WTC11 (cell line): Measurements from ENCODE around the gene INTU. TPM values are rescaled to one million over a fixed set of nuclear protein-coding genes. Genes with fewer than 3 reads are reported as not detected.

Source experiments
- ATAC-seq: fragments of 200-7000 bp; cut with Tn5 transposase; 2 replicates; pipeline ENCODE4 v1.10.0; 2021; ENCODE audit warnings: mild to moderate bottlenecking, moderate library complexity
- CTCF ChIA-PET: fragments of 300-600 bp; sonication (Branson Sonifier 250); formaldehyde crosslinking; loops from one replicate; lab custom pipeline; 2021; ENCODE audit warnings: antibody characterized with exemption; lab: Charles Lee
- POLR2A ChIA-PET: fragments of 350-600 bp; sonication (Branson Sonifier 250); formaldehyde crosslinking; loops from one replicate; lab custom pipeline; 2021; ENCODE audit warnings: antibody characterized with exemption; lab: Charles Lee
- DNase-seq: peaks from one replicate; pipeline ENCODE4 v3.0.0; 2021; ENCODE audit warnings: low spot score
- H3K27ac Mint-ChIP-seq: 2 replicates; pipeline ENCODE4 v1.8.0; 2021; ENCODE audit warnings: mixed read lengths
- H3K27me3 Mint-ChIP-seq: 2 replicates; pipeline ENCODE4 v1.8.0; 2021; ENCODE audit warnings: low read depth, mild to moderate bottlenecking, moderate library complexity, mixed read lengths
- H3K36me3 Mint-ChIP-seq: 2 replicates; pipeline ENCODE4 v1.8.0; 2021; ENCODE audit warnings: mixed read lengths
- H3K4me1 Mint-ChIP-seq: 2 replicates; pipeline ENCODE4 v1.8.0; 2022; ENCODE audit warnings: mixed read lengths
- H3K4me3 Mint-ChIP-seq: 2 replicates; pipeline ENCODE4 v1.8.0; 2021; ENCODE audit warnings: mild to moderate bottlenecking, moderate library complexity, mixed read lengths
- H3K9me3 Mint-ChIP-seq: 2 replicates; pipeline ENCODE4 v1.8.0; 2021; ENCODE audit warnings: mixed read lengths
- ATF1 ChIP-seq: sonication (generic); formaldehyde crosslinking; IDR thresholded peaks from 2 replicates; pipeline ENCODE4 v1.8.1; 2023; ENCODE audit warnings: mild to moderate bottlenecking, moderate library complexity, missing genetic modification reagents
- ATF6 ChIP-seq: sonication (generic); formaldehyde crosslinking; IDR thresholded peaks from 2 replicates; pipeline ENCODE4 v1.8.1; 2023; ENCODE audit warnings: mild to moderate bottlenecking, missing genetic modification reagents
- CREB1 ChIP-seq: sonication (generic); formaldehyde crosslinking; IDR thresholded peaks from 2 replicates; pipeline ENCODE4 v1.8.0; 2023; ENCODE audit warnings: mild to moderate bottlenecking, missing genetic modification reagents
- CTCF ChIP-seq: fragments of 200-600 bp; IDR thresholded peaks from 2 replicates; pipeline ENCODE4 v1.8.0; 2022; ENCODE audit warnings: antibody characterized with exemption
- E2F4 ChIP-seq: sonication (generic); formaldehyde crosslinking; IDR thresholded peaks from 2 replicates; pipeline ENCODE4 v1.8.1; 2022; ENCODE audit warnings: low read depth, mild to moderate bottlenecking, moderate library complexity, missing genetic modification reagents, borderline replicate concordance
- ELF4 ChIP-seq: sonication (generic); formaldehyde crosslinking; IDR thresholded peaks from 2 replicates; pipeline ENCODE4 v1.8.1; 2022; ENCODE audit warnings: low read depth, mild to moderate bottlenecking, moderate library complexity, missing genetic modification reagents
- ETV6 ChIP-seq: sonication (generic); formaldehyde crosslinking; IDR thresholded peaks from 2 replicates; pipeline ENCODE4 v1.8.1; 2022; ENCODE audit warnings: mild to moderate bottlenecking, missing genetic modification reagents
- FOXJ3 ChIP-seq: sonication (generic); formaldehyde crosslinking; IDR thresholded peaks from 2 replicates; pipeline ENCODE4 v1.9.0; 2021; ENCODE audit warnings: missing genetic modification reagents, mild to moderate bottlenecking, borderline replicate concordance
- GTF2I ChIP-seq: fragments of 250-450 bp; sonication (Bioruptor Pico); conservative IDR thresholded peaks from 2 replicates; pipeline ENCODE4 v1.4.0; 2021; ENCODE audit warnings: mild to moderate bottlenecking
- IRF1 ChIP-seq: sonication (generic); formaldehyde crosslinking; IDR thresholded peaks from 2 replicates; pipeline ENCODE4 v1.8.0; 2023; ENCODE audit warnings: missing genetic modification reagents
- IRF2 ChIP-seq: sonication (generic); formaldehyde crosslinking; IDR thresholded peaks from 2 replicates; pipeline ENCODE4 v1.8.0; 2022; ENCODE audit warnings: low read depth, missing genetic modification reagents, borderline replicate concordance
- MXD4 ChIP-seq: fragments of 250-450 bp; sonication (Bioruptor Pico); IDR thresholded peaks from 2 replicates; pipeline ENCODE4 v1.8.0; 2021; ENCODE audit warnings: mild to moderate bottlenecking, moderate library complexity, borderline replicate concordance
- MYBL2 ChIP-seq: sonication (generic); formaldehyde crosslinking; IDR thresholded peaks from 2 replicates; pipeline ENCODE4 v1.8.1; 2023; ENCODE audit warnings: mild to moderate bottlenecking, moderate library complexity, missing genetic modification reagents
- NFATC4 ChIP-seq: fragments of 250-450 bp; sonication (Bioruptor Pico); IDR thresholded peaks from 2 replicates; pipeline ENCODE4 v1.9.0; 2021; ENCODE audit warnings: mild to moderate bottlenecking
- NFE2L1 ChIP-seq: sonication (generic); formaldehyde crosslinking; IDR thresholded peaks from 2 replicates; pipeline ENCODE4 v1.8.1; 2023; ENCODE audit warnings: missing genetic modification reagents
- OVOL2 ChIP-seq: fragments of 250-450 bp; sonication (Bioruptor Pico); IDR thresholded peaks from 2 replicates; pipeline ENCODE4 v1.9.0; 2021; ENCODE audit warnings: mild to moderate bottlenecking, borderline replicate concordance
- SMAD3 ChIP-seq: sonication (generic); formaldehyde crosslinking; IDR thresholded peaks from 2 replicates; pipeline ENCODE4 v1.8.0; 2022; ENCODE audit warnings: missing genetic modification reagents, mild to moderate bottlenecking, borderline replicate concordance
- TCF7 ChIP-seq: sonication (generic); formaldehyde crosslinking; IDR thresholded peaks from 2 replicates; pipeline ENCODE4 v1.8.0; 2022; ENCODE audit warnings: mild to moderate bottlenecking, low read depth, missing genetic modification reagents, moderate library complexity
- TEAD1 ChIP-seq: sonication (generic); formaldehyde crosslinking; IDR thresholded peaks from 2 replicates; pipeline ENCODE4 v1.8.0; 2022; ENCODE audit warnings: mild to moderate bottlenecking, missing genetic modification reagents
- ZBTB21 ChIP-seq: sonication (generic); formaldehyde crosslinking; IDR thresholded peaks from 2 replicates; pipeline ENCODE4 v1.8.1; 2023; ENCODE audit warnings: mild to moderate bottlenecking, missing genetic modification reagents, borderline replicate concordance
- ZNF317 ChIP-seq: sonication (generic); formaldehyde crosslinking; IDR thresholded peaks from 2 replicates; pipeline ENCODE4 v1.8.1; 2023; ENCODE audit warnings: low read depth, mild to moderate bottlenecking, moderate library complexity, missing genetic modification reagents, borderline replicate concordance
- ZNF416 ChIP-seq: fragments of 250-450 bp; sonication (Bioruptor Pico); IDR thresholded peaks from 2 replicates; pipeline ENCODE4 v1.9.0; 2021; ENCODE audit warnings: mild to moderate bottlenecking, inconsistent platforms
- total RNA-seq: library from RNA; stranded (reverse); gene quantifications from 3 replicates; pipeline ENCODE4 v1.2.3, GENCODE V29; 2021
- TF ChIP-seq, protein P1 (sequence below): sonication (generic); formaldehyde crosslinking; IDR thresholded peaks from 2 replicates; pipeline ENCODE4 v1.8.1; 2023; ENCODE audit warnings: mild to moderate bottlenecking, missing genetic modification reagents
- TF ChIP-seq, protein P2 (sequence below): fragments of 250-450 bp; sonication (Bioruptor Pico); IDR thresholded peaks from 2 replicates; pipeline ENCODE4 v1.9.0; 2021; ENCODE audit warnings: mild to moderate bottlenecking
- TF ChIP-seq, protein P3 (sequence below): sonication (generic); formaldehyde crosslinking; IDR thresholded peaks from 2 replicates; pipeline ENCODE4 v1.8.1; 2023; ENCODE audit warnings: mild to moderate bottlenecking, missing genetic modification reagents, moderate library complexity

INTU gene
- total RNA-seq, 1 experiment from 2014 or later, result 15.0 TPM

- ATAC-seq, result no peak
- Mint-ChIP-seq H3K9me3 (0 out of 2 replicates have a peak, but pooled peaks cover 2% of the 10 kb centered on the region), H3K4me1 (peaks cover 3% of the 10 kb centered on the region; the same call in 1 of the 2 replicates), H3K4me3 (no peak overlapping the region), H3K36me3 (no peaks in the 10 kb centered on the region), H3K27me3 (no peaks in the 10 kb centered on the region), H3K27ac (no peak overlapping the region)
- POLR2A ChIA-PET, result no interaction called here
- no peak for DNase-seq
- CTCF ChIA-PET, result interaction anchor here (0.7 kb wide), 2 partner anchors 102 to 134 kb away, joined by 3 to 4 read pairs; partner anchors contain the start of gene INTU
- TF ChIP-seq TCF7 (CRISPR knock-in tag) (no peak), MYBL2 (CRISPR knock-in tag) (no peak), IRF1 (no peak), NFATC4 (CRISPR knock-in tag) (no peak), CREB1 (CRISPR knock-in tag) (no peak), SMAD3 (CRISPR knock-in tag) (no peak), GTF2I (CRISPR knock-in tag) (no peak), ELF4 (CRISPR knock-in tag) (no peak)
- TF ChIP-seq, protein P1, sequence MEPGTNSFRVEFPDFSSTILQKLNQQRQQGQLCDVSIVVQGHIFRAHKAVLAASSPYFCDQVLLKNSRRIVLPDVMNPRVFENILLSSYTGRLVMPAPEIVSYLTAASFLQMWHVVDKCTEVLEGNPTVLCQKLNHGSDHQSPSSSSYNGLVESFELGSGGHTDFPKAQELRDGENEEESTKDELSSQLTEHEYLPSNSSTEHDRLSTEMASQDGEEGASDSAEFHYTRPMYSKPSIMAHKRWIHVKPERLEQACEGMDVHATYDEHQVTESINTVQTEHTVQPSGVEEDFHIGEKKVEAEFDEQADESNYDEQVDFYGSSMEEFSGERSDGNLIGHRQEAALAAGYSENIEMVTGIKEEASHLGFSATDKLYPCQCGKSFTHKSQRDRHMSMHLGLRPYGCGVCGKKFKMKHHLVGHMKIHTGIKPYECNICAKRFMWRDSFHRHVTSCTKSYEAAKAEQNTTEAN (CRISPR knock-in tag), result no peak
- TF ChIP-seq, protein P2, sequence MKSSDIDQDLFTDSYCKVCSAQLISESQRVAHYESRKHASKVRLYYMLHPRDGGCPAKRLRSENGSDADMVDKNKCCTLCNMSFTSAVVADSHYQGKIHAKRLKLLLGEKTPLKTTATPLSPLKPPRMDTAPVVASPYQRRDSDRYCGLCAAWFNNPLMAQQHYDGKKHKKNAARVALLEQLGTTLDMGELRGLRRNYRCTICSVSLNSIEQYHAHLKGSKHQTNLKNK (CRISPR knock-in tag), result no peak
Observed at GRCh38 chr4:127734976-127735375, 102.2 kb downstream of the INTU start.

GRCh38 chr4:127737295-127737694 lies 104.5 kb downstream of the INTU start:
- Mint-ChIP-seq H3K36me3 (peaks cover 7% of the 10 kb centered on the region; the same call in 1 of the 2 replicates), H3K4me1 (peaks cover 3% of the 10 kb centered on the region; the same call in 1 of the 2 replicates), H3K27me3 (no peaks in the 10 kb centered on the region), H3K9me3 (peaks cover 25% of the 10 kb centered on the region), H3K27ac (no peak overlapping the region), H3K4me3 (no peak overlapping the region)
- ChIA-PET POLR2A (interaction anchor here (0.6 kb wide), 1 partner anchor 37 kb away, joined by 3 read pairs; no protein-coding TSS in a partner anchor), CTCF (no interaction called here)
- ATAC-seq (no peak), DNase-seq (no peak)
- TF ChIP-seq TEAD1 (CRISPR knock-in tag), result no peak

DNA sequence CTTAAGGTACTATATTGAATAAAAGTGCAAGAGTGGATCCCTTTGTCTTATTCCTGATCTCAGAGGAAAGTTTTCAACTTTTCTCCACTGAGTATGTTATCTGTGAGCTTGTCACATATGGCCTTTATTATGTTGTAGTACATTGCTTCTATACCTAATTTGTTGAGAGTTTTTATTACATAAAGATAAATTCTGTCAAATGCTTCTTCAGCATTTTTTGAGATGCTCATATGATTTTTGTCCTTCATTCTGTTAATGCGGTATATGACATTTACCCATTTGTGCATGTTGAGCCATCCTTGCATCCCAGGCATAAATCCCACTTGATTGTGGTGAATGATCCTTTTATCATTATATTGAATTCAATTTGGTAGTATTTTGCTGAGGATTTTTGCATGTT lies 108.5 kb downstream of the INTU start:
- Mint-ChIP-seq H3K27me3 (no peaks in the 10 kb centered on the region), H3K9me3 (peaks cover 31% of the 10 kb centered on the region), H3K4me1 (no peaks in the 10 kb centered on the region), H3K4me3 (no peak overlapping the region), H3K27ac (no peak overlapping the region), H3K36me3 (peaks cover 7% of the 10 kb centered on the region; the same call in 1 of the 2 replicates)
- no peak for DNase-seq
- no peak for ATAC-seq
- CTCF ChIA-PET, result no interaction called here
- TF ChIP-seq ZNF317 (no peak), MYBL2 (CRISPR knock-in tag) (no peak), MXD4 (no peak), NFATC4 (CRISPR knock-in tag) (no peak), ATF6 (CRISPR knock-in tag) (no peak), OVOL2 (CRISPR knock-in tag) (no peak), GTF2I (CRISPR knock-in tag) (no peak), ZNF416 (CRISPR knock-in tag) (no peak), E2F4 (CRISPR knock-in tag) (no peak), ZBTB21 (CRISPR knock-in tag) (no peak), ATF1 (CRISPR knock-in tag) (no peak), ETV6 (no peak), CTCF (no peak), FOXJ3 (no peak), SMAD3 (CRISPR knock-in tag) (no peak), IRF2 (CRISPR knock-in tag) (no peak), NFE2L1 (no peak)
- TF ChIP-seq, protein P3, sequence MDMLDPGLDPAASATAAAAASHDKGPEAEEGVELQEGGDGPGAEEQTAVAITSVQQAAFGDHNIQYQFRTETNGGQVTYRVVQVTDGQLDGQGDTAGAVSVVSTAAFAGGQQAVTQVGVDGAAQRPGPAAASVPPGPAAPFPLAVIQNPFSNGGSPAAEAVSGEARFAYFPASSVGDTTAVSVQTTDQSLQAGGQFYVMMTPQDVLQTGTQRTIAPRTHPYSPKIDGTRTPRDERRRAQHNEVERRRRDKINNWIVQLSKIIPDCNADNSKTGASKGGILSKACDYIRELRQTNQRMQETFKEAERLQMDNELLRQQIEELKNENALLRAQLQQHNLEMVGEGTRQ, result no peak
- POLR2A ChIA-PET, result no interaction called here
